ENCODE results near the gene PRKCB.

The PRKCB gene

DNA sequence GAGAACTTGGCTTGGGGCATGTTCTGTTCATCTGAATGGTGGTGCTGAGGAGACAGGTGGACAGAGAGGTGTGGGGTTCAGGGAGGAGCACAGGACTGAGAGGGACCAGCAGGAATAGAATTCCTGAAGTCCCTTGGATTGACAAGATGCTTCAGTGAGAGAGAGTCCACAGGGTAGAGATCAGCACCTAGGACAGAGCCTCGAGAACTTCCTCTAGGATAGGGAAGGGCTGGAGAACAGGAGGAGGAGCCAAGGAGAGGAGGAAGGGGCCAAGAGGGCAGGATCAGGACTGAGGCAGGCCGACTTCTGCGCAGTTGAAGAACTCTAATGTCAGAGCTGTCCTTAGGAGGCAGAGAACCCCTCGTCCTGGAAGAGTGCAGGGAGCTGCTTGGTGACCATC lies 138.4 kb downstream of the PRKCB start:
- no peak for DNase-seq

DNA sequence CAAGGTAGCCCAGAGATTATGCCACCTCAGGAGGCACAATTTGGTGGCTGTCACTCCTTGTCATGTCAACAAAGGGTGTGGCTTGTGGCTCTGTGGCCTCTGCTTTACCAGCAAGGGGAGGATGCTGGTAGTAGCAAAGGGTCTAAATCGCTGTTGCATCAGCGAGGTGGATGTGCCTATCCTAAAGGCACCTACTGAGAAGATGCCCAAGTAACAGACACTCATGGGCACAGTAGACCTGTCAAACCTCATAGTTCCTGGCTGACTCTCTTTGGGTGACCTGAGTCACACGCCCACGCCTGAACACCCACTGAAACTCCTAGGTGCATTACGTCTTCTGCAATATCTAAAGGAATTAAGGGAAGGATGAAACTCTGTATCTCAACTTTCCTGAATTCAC lies 139.5 kb downstream of the PRKCB start:
- no peak for DNase-seq

DNA sequence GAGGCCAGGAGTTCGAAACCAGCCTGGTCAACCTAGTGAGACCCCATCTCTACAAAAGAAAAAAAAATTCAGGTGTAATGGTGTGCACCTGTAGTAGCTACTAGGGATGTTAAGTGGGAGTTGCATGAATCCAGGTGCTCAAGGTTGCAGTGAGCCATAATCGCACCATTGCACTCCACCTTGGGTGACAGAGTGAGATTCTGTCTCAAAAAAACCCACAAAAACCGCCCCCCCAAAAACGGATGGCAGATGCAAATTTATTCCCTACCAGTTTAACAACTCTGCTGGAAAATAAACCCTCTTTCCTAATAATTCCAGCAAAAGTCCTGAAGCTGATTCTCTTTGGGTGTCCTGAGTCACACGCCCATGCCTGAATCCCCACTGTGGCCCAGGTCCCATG lies 140.3 kb downstream of the PRKCB start:
- DNase-seq: no peak

DNA sequence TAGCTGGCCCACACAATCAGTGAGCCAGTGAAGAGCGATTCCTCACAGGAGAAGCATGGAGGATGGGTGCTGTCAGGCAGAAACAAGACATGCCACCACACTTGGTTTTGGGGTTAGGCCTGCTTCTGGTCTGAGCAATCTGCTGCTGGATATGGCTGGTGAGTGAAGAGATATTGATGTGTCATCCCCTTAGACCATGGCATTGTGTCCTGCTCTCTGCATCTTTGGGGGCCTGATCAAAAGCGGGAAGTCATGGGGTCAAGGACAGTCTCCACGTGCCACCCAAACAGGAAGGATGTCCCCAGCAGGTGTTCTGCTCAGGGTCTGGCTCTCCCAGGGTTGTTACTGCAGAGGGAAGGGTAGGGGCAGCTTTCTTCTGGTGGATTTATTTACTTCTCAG lies 140.7 kb downstream of the PRKCB start:
- DNase-seq: no peak

DNA sequence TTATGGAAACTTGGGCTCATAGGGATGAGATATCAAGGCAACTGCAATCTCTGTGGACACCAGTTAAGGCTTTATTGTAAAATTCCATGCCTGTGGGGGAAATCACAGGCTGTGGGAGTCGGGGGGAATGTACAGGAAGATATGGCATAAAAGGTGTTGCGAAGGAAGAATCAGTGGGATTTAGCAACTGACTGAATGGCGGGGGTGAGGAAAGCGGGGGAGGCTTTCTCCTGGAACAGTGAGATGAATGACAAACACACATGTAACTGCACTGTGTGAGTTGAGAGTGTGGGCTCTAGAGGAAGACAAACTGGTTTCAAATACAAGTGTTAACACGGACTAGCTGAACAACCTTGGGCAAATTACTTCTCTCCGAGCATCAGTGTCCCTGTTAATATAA lies 143.7 kb downstream of the PRKCB start:
- no peak for DNase-seq

DNA sequence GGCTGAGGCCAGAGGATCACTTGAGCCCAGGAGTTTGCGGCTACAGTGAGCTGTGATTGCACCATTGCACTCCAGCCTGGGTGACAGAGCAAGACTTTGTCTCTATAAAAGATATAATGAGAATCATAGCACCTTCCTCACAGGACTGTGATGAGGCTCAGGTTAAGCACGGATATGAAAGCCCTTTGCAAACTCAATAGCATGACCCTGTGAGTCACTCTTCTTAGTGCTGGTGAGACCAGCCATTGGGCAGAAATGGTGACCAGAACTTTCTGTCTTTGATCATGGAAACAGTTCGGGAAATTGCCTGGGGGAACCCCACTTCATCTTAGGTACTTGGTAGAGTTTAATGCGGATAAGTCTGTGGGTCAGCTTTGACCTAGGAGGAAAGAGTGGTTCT lies 144.2 kb downstream of the PRKCB start:
- no peak for DNase-seq

DNA sequence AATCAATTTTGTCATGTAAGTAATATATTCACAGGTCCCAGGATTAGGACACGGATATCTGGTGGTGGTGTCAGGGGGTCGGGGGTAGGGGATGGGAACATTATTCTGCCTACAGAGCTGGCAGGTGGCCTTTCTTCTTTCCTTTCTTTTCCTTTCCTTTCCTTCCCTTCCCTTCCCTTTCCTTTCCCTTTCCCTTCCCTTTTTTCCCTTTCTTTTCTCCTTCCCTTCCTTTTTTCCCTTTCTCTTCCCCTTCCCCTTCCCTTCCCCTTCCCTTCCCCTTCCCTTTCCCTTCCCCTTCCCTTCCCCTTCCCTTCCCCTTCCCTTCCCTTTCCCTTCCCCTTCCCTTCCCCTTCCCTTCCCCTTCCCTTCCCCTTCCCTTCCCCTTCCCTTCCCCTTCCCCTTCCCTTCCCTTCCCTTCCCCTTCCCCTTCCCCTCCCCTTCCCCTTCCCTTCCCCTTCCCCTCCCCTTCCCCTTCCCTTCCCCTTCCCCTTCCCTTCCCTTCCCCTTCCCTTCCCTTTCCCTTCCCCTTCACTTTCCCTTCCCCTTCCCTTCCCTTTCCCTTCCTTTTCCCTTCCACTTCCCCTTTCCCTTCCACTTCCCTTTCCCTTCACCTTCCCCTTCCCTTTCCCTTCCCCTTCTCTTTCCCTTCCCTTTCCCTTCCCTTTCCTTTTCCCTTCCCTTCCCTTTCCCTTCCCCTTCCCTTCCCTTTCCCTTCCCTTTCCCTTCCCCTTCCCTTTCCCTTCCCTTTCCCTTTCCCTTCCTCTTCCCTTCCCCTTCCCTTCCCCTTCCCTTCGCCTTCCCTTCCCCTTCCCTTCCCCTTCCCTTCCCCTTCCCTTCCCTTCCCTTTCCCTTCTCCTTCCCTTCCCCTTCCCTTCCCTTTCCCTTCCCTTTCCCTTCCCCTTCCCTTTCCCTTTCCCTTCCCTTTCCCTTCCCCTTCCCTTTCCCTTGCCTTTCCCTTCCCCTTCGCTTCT lies 145.9 kb downstream of the PRKCB start:
- DNase-seq: no peak

DNA sequence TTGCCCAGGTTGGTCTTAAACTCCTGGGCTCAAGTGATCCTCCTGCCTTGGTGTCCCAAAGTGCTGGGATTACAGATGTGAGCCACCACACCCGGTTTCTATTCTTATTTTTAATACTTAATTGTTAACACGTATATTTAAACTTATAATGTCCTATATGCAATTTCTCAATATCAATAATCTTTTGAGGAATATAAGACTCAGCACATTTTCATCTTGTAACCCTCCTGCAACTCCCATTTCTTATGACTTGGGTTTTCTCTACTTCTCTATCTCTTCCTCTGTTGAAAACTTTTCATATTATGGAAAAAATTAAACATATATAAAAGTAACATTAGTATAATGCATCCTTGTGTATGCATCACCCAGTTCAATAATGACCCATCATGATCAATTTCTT lies 150.7 kb downstream of the PRKCB start:
- DNase-seq: no peak

DNA sequence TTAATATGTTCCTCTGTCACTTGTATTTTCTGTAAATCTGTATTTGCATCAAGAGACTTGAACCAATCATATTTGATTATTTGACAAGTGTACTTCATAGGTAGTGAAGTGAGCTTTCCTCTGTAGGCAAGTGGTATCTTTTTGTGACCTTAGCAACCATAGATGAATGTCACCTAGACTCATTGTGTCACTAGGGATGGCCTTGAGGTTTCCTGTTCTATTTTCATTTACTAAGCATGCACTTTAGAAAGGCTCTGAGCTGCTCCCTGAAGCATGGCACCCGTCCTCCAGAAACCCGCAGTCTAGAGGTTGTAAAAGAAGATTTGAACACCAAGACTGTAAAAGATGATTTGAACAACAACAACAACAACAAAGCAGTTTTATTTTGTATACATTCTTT lies 151.7 kb downstream of the PRKCB start:
- no peak for DNase-seq

DNA sequence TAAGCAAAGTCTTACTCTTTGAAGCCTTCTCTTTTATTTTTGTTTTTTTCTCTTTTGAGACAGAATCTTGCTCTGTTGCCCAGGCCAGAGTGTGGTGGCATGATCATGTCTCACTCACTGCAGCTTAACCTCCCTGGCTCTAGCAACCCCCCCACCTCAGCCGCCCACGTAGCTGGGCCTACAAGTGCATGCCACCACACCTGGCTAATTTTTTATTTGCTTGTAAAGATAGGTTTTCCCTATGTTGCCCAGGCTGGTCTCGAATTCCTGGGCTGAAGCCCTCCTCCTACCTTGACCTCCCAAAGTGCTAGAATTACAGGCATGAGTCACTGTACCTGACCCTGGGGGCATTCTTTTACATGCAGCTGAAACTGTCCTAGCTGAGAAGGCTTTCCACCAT lies 154.7 kb downstream of the PRKCB start:
- no peak for DNase-seq

DNA sequence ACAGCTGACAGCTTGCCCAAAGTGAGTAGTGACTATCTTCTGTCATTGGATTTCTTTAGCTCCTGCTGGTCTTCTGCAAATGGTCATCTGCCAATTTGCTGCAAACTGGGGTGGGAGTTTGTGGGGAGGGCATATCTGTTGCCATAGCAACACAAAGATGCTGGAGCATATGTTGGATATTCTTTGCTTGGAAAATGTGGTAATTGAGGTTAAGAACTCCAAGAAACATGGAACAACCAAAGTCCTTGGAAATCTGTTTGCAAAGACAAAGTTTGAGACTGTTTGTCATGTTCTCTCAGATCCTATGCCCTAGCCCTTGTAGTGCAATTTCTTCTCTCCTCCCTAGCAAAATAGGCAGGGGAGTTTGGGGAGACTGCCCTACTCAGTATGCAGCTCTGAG lies 155.3 kb downstream of the PRKCB start:
- DNase-seq: no peak

DNA sequence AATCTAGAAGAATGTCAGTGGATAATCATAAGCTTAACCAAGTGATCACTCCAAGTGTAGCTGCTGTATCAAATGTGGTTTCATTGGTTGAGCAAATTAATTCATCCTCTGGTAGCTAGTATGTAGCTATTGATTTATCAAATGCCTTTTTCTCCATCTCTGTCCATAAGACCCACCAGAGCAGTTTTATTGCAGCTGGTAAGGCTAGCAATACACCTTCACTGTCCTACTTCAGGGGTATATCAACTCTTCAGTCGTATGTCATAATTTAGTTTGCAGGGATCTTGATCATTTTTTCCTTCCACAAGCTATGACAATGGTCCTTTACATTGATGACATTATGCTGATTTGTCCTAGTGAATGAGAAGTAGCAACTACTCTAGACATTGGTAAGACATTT lies 158.8 kb downstream of the PRKCB start:
- no peak for DNase-seq

DNA sequence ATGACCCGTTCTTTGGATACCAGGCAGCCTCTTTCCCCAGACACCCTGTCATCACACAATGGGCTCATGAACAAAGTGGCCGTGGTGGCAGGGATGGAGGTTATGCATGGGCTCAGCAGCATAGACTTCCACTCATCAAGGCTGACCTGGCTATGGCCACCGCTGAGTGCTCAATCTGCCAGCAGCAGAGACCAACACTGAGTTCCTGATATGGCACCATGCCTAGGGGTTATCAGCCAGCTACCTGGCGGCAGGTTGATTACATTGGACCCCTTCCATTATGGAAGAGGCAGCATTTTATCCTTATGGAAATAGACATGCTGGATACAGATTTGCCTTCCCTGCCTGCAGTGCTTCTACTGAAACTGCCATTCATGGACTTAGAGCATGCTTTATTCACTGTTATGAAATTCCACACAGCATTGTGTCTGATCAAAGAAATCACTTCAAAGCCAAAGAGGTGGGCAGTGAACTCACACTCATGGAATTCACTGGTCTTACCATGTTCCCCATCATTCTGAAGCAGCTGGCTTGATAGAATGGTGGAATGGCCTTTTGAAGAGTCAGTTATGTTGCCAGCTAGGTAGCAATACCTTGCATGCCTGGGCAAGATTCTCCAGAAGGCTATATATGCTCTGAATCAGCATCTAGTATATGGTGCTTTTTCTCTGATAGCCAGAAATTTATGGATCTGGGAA lies 160.6 kb downstream of the PRKCB start:
- no peak for DNase-seq

DNA sequence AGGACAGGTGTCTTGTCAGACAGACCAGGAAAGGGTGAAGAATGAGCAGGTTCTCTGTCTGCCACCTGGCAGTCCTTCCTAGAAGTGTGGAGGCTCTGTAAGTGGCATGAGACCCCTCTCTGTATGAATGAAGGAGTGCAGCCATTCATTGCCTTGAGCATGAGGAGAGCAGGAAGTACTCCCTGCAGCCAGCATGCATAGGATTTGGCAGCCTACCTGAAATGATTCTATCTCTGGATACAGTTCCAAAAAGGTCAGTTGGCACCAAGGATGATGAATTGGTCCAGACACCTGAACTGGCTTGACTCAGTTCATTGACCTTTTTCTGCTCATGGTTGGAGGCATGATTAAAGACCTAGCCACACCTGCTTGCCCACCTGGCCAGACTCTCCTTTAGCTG lies 163.0 kb downstream of the PRKCB start:
- no peak for DNase-seq

DNA sequence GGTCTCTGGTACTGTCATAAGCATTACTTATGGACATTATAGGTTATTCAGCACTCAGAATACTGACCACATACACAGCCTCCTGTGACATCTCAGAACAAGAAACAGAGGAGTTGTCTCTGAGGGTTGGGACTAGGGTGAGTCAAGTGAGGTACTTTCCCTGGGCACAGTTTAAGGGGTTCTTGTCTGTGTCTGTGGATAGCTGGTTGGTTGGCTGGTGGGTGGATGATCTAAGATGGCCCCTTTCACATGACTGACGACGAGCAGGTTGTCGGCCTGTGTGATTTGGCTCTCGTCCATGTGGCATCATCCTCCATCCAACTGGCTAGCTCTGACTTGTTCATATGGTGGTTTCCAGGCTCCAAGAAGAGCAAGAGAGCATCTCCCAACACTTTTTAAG lies 163.9 kb downstream of the PRKCB start:
- no peak for DNase-seq

DNA sequence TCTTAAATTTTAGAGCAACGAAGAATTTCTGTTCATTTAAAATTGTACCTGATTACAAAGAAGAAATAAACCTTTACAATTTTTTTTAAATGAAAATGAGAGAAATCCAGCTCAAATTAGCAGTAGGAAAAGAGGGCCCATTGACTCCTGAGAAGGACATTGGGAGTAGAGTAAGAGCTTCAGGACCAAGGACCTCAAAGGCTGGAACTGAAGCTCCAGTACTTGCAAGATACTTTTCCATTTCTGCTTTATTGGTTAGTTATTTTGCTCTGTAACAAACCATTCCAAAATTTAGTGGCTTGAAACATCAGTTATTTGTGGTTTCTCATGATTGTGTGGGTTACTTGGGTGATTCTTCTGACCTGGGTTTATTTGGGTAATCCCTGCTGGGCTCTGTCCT lies 165.9 kb downstream of the PRKCB start:
- no peak for DNase-seq

DNA sequence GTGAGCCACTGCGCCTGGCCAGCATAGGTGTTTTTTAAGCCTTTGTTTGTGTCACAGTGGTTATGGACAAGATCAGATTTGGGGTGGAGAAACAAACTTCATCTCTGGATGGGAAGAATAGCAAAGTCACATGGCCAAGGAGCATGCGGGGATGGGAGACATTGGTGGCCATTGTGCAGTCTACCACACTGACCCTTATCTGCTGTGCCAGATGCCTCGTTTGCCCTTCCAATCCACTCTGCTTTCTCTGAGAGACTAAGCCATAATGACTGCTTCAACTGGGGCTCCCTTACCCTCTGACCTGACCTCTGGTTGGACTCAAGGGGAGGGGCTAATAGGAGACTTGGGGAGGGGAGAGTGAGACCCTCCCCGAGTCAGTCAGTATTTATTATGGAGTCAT lies 166.8 kb downstream of the PRKCB start:
- no peak for DNase-seq

DNA sequence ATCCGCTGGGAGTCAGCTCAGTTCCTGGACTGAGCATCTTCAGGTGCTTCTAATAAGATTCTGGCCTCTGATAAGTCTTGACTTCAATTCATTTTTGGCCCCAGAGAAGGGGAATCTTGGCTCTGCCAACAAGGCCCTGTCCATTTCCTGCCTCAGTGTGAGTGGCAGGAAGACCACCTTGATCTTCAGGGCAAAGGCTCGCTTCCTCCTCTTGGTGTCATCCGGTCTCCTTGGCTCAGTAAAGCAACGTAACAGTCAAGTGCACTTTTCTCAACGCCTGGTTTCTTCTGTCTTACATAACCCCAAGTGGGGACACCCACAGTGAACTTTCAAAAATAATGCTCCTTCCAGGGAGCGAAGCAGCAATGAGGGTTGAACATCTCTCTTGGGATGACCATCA lies 169.8 kb downstream of the PRKCB start:
- no peak for DNase-seq

DNA sequence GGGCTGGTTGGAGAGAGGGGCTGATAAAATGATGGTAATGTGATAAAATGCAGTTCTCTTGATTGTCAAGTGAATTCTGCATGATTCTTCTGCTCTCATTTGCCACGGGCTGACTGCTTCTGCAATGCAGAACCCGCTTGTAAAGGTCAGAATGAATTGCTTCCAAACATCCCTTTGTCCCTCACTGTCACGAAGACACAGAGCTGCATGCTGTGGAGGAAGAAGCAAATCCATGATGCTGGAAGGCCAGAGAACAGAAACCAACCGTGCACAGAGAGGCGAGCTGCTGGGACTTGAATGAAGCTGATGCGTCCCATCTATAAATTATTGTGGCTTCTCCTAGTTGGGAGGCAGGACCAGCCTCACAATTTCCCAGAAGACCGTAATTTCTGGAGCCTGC lies 171.6 kb downstream of the PRKCB start:
- no peak for DNase-seq

DNA sequence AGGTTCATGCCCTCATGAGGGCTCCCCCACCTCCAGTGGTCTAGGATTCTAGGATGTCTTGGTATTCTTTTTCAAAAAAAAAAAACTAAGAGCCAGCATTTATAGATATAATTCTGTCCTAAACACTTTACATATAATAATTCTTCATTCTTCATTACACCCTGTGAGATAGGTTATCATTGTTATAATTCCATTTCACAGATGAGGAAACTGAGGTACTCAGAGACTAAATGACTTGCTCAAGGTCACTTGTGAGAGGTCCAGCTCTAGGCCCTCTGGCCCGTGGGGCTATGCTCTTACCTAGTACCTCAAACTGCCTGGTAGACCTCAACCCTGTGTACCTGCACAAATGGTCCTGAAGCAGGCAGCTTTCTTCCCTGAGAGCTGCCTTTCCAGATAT lies 172.2 kb downstream of the PRKCB start:
- no peak for DNase-seq

DNA sequence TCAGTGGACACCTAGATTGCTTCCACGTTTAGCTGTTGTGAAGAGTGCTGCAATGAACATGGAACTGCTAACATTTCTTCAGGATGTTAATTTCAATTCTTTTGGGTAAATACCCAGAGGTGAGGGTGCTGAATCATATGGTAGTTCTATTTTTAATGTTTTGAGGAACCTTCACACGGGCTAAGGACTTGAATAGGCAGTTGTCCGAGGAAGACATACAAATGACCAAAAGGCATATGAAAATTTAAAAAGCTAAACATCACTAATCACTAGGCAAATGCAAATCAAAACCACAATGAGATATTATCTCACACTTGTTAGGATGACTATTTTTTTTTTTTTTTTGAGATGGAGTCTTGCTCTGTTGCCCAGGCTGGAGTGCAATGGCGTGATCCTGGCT lies 173.3 kb downstream of the PRKCB start:
- DNase-seq: no peak

DNA sequence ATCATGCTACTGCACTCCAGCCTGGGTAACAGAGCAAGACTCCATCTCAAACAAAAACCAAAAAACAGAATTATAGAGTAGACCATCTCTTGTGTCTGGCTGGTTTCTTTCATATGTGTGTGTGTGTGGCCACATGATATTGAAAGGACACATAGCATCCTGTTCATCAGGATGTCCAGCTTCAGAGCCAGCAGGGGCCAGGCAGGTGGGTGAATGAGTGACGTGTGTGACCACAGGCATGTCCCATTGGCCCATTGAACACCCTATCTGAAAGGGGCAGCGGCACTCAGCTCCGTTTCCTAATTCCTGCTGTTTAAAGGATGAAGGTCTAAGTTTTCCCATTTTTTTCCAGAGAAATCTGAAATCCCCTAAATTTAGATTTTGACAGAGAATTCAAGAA lies 174.2 kb downstream of the PRKCB start:
- no peak for DNase-seq

DNA sequence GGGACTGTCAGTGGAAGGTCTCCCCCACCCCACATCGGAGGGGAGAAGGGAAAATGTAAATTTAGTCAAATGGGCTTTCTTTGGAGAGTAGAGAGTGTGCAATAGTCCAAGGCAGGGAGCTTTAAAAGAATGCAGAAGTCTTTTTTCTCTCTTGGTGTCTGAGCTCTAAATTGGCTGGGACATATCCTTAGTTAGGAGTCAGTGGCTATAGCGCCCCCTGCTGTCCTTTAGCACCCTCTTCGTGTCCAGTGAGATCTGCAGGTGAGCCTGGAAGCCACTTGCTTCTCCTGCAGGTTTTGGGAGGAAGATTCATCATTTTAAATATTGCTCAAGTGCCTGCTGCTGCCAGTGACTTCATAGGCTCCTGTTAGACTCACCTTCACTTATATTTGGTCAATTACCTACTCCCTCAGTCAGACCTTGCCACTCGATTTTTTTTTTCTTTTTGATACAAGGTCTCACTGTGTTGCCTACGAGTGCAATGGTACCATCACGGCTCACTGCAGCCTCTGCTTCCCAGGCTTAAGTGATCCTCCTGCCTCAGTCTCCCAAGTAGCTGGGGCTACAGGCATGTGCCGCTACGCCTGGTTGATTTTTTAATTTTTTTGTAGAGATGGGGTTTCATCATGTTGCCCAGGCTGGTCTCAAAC lies 174.8 kb downstream of the PRKCB start:
- DNase-seq: peak; percentile 31

DNA sequence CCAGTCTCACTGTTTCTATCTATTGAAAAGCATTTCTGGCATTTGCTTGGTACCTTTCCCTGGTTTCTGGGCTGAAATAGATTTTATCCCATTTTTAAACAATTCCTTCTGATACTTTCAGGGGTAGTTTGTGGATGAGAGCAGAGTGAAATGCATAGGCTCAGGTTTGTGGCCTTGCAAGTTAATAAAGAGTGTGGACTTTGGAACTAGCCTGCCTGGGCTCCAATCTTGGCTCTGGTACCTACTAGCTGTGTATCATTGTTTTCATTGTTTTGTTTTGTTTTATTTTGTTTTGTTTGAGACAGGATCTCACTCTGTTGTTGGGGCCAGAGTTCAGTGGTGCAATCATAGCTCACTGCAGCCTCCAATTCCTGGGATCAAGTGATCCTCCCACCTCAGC lies 175.5 kb downstream of the PRKCB start:
- DNase-seq: no peak
